Neural progenitor cell (in vitro differentiated cells): ENCODE measurements around the gene BIRC6. TPM values are rescaled to one million over a fixed set of nuclear protein-coding genes. Genes with fewer than 3 reads are reported as not detected.

Experiments used
- DNase-seq: peaks from one replicate; pipeline ENCODE4 v3.0.0-alpha.2; 2016; ENCODE audit warnings: low spot score
- H2AFZ ChIP-seq: fragments of 200-600 bp; sonication (generic); replicated peaks from 2 replicates; pipeline ENCODE4 v1.6.1; 2016; ENCODE audit warnings: antibody characterized with exemption
- H3F3A ChIP-seq: fragments of 200-600 bp; sonication (generic); 2 replicates; pipeline ENCODE4 v1.6.1; 2016; ENCODE audit warnings: antibody characterized with exemption, low read depth
- H3K27ac ChIP-seq: fragments of 200-600 bp; sonication (generic); 2 replicates; pipeline ENCODE4 v1.5.1; 2016; ENCODE audit warnings: mild to moderate bottlenecking
- H3K27me3 ChIP-seq: fragments of 200-600 bp; sonication (generic); 2 replicates; pipeline ENCODE4 v1.6.1; 2016; ENCODE audit warnings: mild to moderate bottlenecking, moderate library complexity
- H3K36me3 ChIP-seq: fragments of 200-600 bp; sonication (generic); 2 replicates; pipeline ENCODE4 v1.5.1; 2016
- H3K4me1 ChIP-seq: fragments of 200-600 bp; sonication (generic); 2 replicates; pipeline ENCODE4 v1.6.1; 2016; ENCODE audit warnings: mixed run types
- H3K4me2 ChIP-seq: fragments of 200-600 bp; sonication (generic); 2 replicates; pipeline ENCODE4 v1.6.1; 2016
- H3K4me3 ChIP-seq: fragments of 200-600 bp; sonication (generic); 2 replicates; pipeline ENCODE4 v1.5.1; 2016
- H3K79me2 ChIP-seq: fragments of 200-600 bp; sonication (generic); 2 replicates; pipeline ENCODE4 v1.6.1; 2016; ENCODE audit warnings: low read depth
- H3K9ac ChIP-seq: fragments of 200-600 bp; sonication (generic); 2 replicates; pipeline ENCODE4 v1.6.1; 2016
- H3K9me3 ChIP-seq: fragments of 200-600 bp; sonication (generic); 2 replicates; pipeline ENCODE4 v1.5.1; 2016; ENCODE audit warnings: low read depth
- H4K20me1 ChIP-seq: fragments of 200-600 bp; sonication (generic); 2 replicates; pipeline ENCODE4 v1.6.1; 2016; ENCODE audit warnings: low read depth
- H3K27ac Mint-ChIP-seq: 3 replicates; pipeline ENCODE4 v1.8.0; 2021; ENCODE audit warnings: mixed read lengths
- H3K27me3 Mint-ChIP-seq: 2 replicates; pipeline ENCODE4 v1.8.0; 2022; ENCODE audit warnings: low read depth, mild to moderate bottlenecking, inconsistent platforms, moderate library complexity, mixed read lengths; ENCODE audit not compliant: insufficient read depth
- H3K36me3 Mint-ChIP-seq: 3 replicates; pipeline ENCODE4 v1.8.0; 2021; ENCODE audit warnings: mixed read lengths
- H3K4me1 Mint-ChIP-seq: 3 replicates; pipeline ENCODE4 v1.8.0; 2021; ENCODE audit warnings: mixed read lengths
- H3K4me3 Mint-ChIP-seq: 3 replicates; pipeline ENCODE4 v1.8.0; 2021; ENCODE audit warnings: mild to moderate bottlenecking, moderate library complexity, mixed read lengths
- H3K9me3 Mint-ChIP-seq: 3 replicates; pipeline ENCODE4 v1.8.0; 2020; ENCODE audit warnings: mixed read lengths
- EZH2 ChIP-seq: fragments of 200-600 bp; sonication (generic); IDR thresholded peaks from 2 replicates; pipeline ENCODE4 v1.6.1; 2017; ENCODE audit warnings: antibody characterized with exemption, mild to moderate bottlenecking, moderate library complexity
- EZH2phosphoT487 ChIP-seq: fragments of 200-600 bp; sonication (generic); IDR thresholded peaks from 2 replicates; pipeline ENCODE4 v1.6.1; 2017; ENCODE audit warnings: antibody characterized with exemption
- total RNA-seq: library from RNA; depleted of rRNA; stranded (reverse); fragments of >200 nt; gene quantifications from 2 replicates; pipeline ENCODE4 v1.2.3, GENCODE V29; 2015; ENCODE audit warnings: low replicate concordance
- TF ChIP-seq, protein P1 (sequence below): fragments of 200-600 bp; sonication (generic); IDR thresholded peaks from 2 replicates; pipeline ENCODE4 v1.5.1; 2017; ENCODE audit warnings: antibody characterized with exemption, mild to moderate bottlenecking

BIRC6 gene
- total RNA-seq, 1 donor from 2014 or later, result 105 TPM

DNA sequence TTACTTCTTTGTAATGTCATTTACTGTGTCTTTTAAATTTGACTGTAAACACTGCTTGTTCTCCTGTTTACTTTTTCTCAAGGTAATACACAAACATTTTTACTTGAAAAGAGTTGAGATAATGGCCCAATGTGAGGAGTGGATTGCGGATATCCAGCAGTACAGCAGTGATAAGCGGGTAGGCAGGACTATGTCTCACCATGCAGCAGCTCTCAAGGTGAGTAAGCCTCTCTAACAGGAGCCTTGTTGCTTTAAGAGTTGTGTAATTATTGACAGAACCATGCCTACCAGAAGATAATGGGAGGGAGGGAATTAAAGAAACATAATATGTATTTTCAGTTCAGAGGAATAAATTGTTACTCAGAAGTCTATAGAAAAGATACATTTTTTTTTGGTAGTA lies 254.5 kb downstream of the BIRC6 start:
- H2AFZ ChIP-seq, result no peak overlapping the region
- no peak overlapping the region for H3K27ac ChIP-seq
- no peaks in the 10 kb centered on the region for H3F3A ChIP-seq
- no peak overlapping the region for H3K4me2 ChIP-seq
- H3K9me3 Mint-ChIP-seq, result no peaks in the 10 kb centered on the region
- H3K36me3 Mint-ChIP-seq, result peaks cover 26% of the 10 kb centered on the region
- H3K36me3 ChIP-seq, result peaks cover 5% of the 10 kb centered on the region
- H3K9ac ChIP-seq, result no peak overlapping the region
- no peaks in the 10 kb centered on the region for H3K79me2 ChIP-seq
- no peak overlapping the region for H3K27ac Mint-ChIP-seq
- H3K4me3 Mint-ChIP-seq, result no peak overlapping the region
- no peak for DNase-seq
- H3K4me1 Mint-ChIP-seq, result no peaks in the 10 kb centered on the region
- no peaks in the 10 kb centered on the region for H4K20me1 ChIP-seq
- H3K27me3 ChIP-seq, result no peaks in the 10 kb centered on the region
- H3K9me3 ChIP-seq, result no peaks in the 10 kb centered on the region
- H3K4me3 ChIP-seq, result no peak overlapping the region
- H3K27me3 Mint-ChIP-seq, result no peaks in the 10 kb centered on the region
- no peak for TF ChIP-seq EZH2
- TF ChIP-seq, protein P1, sequence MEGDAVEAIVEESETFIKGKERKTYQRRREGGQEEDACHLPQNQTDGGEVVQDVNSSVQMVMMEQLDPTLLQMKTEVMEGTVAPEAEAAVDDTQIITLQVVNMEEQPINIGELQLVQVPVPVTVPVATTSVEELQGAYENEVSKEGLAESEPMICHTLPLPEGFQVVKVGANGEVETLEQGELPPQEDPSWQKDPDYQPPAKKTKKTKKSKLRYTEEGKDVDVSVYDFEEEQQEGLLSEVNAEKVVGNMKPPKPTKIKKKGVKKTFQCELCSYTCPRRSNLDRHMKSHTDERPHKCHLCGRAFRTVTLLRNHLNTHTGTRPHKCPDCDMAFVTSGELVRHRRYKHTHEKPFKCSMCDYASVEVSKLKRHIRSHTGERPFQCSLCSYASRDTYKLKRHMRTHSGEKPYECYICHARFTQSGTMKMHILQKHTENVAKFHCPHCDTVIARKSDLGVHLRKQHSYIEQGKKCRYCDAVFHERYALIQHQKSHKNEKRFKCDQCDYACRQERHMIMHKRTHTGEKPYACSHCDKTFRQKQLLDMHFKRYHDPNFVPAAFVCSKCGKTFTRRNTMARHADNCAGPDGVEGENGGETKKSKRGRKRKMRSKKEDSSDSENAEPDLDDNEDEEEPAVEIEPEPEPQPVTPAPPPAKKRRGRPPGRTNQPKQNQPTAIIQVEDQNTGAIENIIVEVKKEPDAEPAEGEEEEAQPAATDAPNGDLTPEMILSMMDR, result no peak
- TF ChIP-seq EZH2phosphoT487, result no peak
- no peaks in the 10 kb centered on the region for H3K4me1 ChIP-seq

DNA sequence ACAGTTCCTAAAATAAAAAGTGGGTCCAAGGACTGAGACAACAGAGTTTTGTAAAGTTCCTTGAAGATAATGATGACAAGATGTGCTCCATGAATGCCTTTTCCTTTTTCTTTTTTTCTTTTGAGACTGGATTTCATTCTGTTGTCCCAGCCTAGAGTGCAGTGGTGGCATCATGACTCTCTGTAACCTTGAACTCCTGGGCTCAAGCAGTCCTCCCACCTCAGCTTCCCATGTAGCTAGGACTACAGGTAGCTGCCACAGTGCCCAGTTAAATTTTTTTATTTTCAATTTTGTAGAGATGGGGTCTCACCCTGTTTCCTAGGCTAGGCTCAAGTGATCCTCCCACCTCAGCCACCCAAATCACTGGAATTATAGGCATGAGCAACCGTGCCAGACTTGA lies 254.9 kb downstream of the BIRC6 start:
- H3F3A ChIP-seq, result no peaks in the 10 kb centered on the region
- no peak overlapping the region for H2AFZ ChIP-seq
- H3K9me3 ChIP-seq, result no peaks in the 10 kb centered on the region
- H3K9ac ChIP-seq, result no peak overlapping the region
- peaks cover 5% of the 10 kb centered on the region for H3K36me3 ChIP-seq
- H4K20me1 ChIP-seq, result no peaks in the 10 kb centered on the region
- H3K4me3 ChIP-seq, result no peak overlapping the region
- Mint-ChIP-seq H3K9me3 (no peaks in the 10 kb centered on the region), H3K27ac (no peak overlapping the region), H3K4me1 (no peaks in the 10 kb centered on the region), H3K4me3 (no peak overlapping the region), H3K36me3 (peaks cover 26% of the 10 kb centered on the region), H3K27me3 (no peaks in the 10 kb centered on the region)
- H3K27me3 ChIP-seq, result no peaks in the 10 kb centered on the region
- no peak for DNase-seq
- no peaks in the 10 kb centered on the region for H3K79me2 ChIP-seq
- H3K27ac ChIP-seq, result no peak overlapping the region
- TF ChIP-seq EZH2phosphoT487, result no peak
- TF ChIP-seq, protein P1, result no peak
- H3K4me1 ChIP-seq, result no peaks in the 10 kb centered on the region
- H3K4me2 ChIP-seq, result no peak overlapping the region

DNA sequence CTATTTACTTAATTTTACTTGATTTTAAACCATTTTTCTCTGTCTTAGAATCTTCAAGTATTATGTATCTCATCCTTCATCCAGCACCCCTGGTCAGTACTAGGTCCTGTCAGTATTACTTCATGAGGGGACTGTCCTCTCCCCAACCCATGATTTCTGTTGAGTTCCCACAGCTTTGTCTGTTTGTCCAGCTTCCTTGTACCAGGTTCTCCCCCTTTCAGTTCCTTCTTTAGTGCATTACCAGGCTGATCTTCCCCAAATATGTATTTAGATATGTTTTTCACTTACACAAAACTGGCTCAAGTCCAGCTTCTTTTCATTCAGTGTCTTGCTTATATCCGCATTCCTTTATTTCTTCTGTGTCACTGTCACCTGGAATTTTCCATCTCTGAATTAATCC lies 257.3 kb downstream of the BIRC6 start:
- H3K36me3 Mint-ChIP-seq, result peaks cover 22% of the 10 kb centered on the region
- H3K27me3 Mint-ChIP-seq, result no peaks in the 10 kb centered on the region
- no peaks in the 10 kb centered on the region for H3F3A ChIP-seq
- H3K79me2 ChIP-seq, result no peaks in the 10 kb centered on the region
- H3K4me2 ChIP-seq, result no peak overlapping the region
- H3K4me3 Mint-ChIP-seq, result no peak overlapping the region
- H3K36me3 ChIP-seq, result peaks cover 6% of the 10 kb centered on the region
- DNase-seq, result no peak
- no peak overlapping the region for H3K9ac ChIP-seq
- H3K27me3 ChIP-seq, result no peaks in the 10 kb centered on the region
- no peaks in the 10 kb centered on the region for H3K9me3 Mint-ChIP-seq
- no peaks in the 10 kb centered on the region for H4K20me1 ChIP-seq
- H3K27ac Mint-ChIP-seq, result no peak overlapping the region
- H2AFZ ChIP-seq, result no peak overlapping the region
- H3K4me3 ChIP-seq, result no peak overlapping the region
- TF ChIP-seq EZH2phosphoT487, result no peak
- TF ChIP-seq, protein P1, result no peak
- no peak for TF ChIP-seq EZH2
- no peak overlapping the region for H3K27ac ChIP-seq
- H3K4me1 ChIP-seq, result no peaks in the 10 kb centered on the region
- H3K9me3 ChIP-seq, result no peaks in the 10 kb centered on the region
- no peaks in the 10 kb centered on the region for H3K4me1 Mint-ChIP-seq
